T-helper 1 cell (primary cell): ENCODE measurements around the gene AGBL4.

Experiments
- DNase-seq, 5 donors: peaks; one replicate each; pipeline ENCODE4 v3.0.0-alpha.2; 2012 to 2020

AGBL4 gene

GRCh38 chr1:49694251-49694827 is 329.4 kb downstream of the AGBL4 start:
- no peak for DNase-seq

- no peak for DNase-seq
Measured at GRCh38 chr1:49686107-49686506, 337.6 kb downstream of the AGBL4 start.

- no peak for DNase-seq
Measured at GRCh38 chr1:49677706-49678105, 346.0 kb downstream of the AGBL4 start.

GRCh38 chr1:49651136-49651535 is 372.6 kb downstream of the AGBL4 start:
- DNase-seq = no peak

- DNase-seq = no peak
Measured at GRCh38 chr1:49630156-49630555, 393.6 kb downstream of the AGBL4 start.

GRCh38 chr1:49627781-49628180 is 396.0 kb downstream of the AGBL4 start:
- no peak for DNase-seq

- no peak for DNase-seq
Measured at GRCh38 chr1:49626472-49626871, 397.3 kb downstream of the AGBL4 start.

- no peak for DNase-seq
Measured at GRCh38 chr1:49622877-49623276, 400.9 kb downstream of the AGBL4 start.

- DNase-seq = no peak
Measured at GRCh38 chr1:49606082-49606481, 417.7 kb downstream of the AGBL4 start.

- no peak for DNase-seq
Measured at GRCh38 chr1:49597436-49597835, 426.3 kb downstream of the AGBL4 start.

- DNase-seq = no peak
Measured at GRCh38 chr1:49576327-49576901, 447.3 kb downstream of the AGBL4 start.

- DNase-seq = no peak
Measured at GRCh38 chr1:49556676-49557234, 467.0 kb downstream of the AGBL4 start.

GRCh38 chr1:49552101-49552500 is 471.7 kb downstream of the AGBL4 start:
- no peak for DNase-seq

GRCh38 chr1:49544615-49545014 is 479.1 kb downstream of the AGBL4 start:
- no peak for DNase-seq

GRCh38 chr1:49541096-49541752 is 482.5 kb downstream of the AGBL4 start:
- no peak for DNase-seq

- DNase-seq = no peak
Measured at GRCh38 chr1:49527606-49528305, 496.0 kb downstream of the AGBL4 start.

GRCh38 chr1:49526672-49527071 is 497.1 kb downstream of the AGBL4 start:
- no peak for DNase-seq

- DNase-seq = no peak
Measured at GRCh38 chr1:49523764-49524163, 500.0 kb downstream of the AGBL4 start.

GRCh38 chr1:49466961-49467360 is 556.8 kb downstream of the AGBL4 start:
- no peak for DNase-seq

GRCh38 chr1:49465486-49466185 is 558.1 kb downstream of the AGBL4 start:
- no peak for DNase-seq

GRCh38 chr1:49448200-49448599 is 575.6 kb downstream of the AGBL4 start:
- no peak for DNase-seq

GRCh38 chr1:49436865-49437264 is 586.9 kb downstream of the AGBL4 start:
- no peak for DNase-seq

GRCh38 chr1:49435291-49435690 is 588.5 kb downstream of the AGBL4 start:
- no peak for DNase-seq
